Measurements from ENCODE around the gene SULT6B1. TPM values are rescaled to one million over a fixed set of nuclear protein-coding genes. Genes with fewer than 3 reads are reported as not detected.

SULT6B1 gene
- polyA plus RNA-seq, 6 donors from 2014 or later = not detected

GRCh38 chr2:37156071-37156856, 32.2 kb downstream of the SULT6B1 start:
- peak overlapping the region; percentile 87 to 98 (median 92) for H3K4me3 Mint-ChIP-seq
- H3K36me3 Mint-ChIP-seq = peaks cover 0 to 17% of the 10 kb centered on the region in 2 donors
- no peak for DNase-seq
- peak; percentile 9 to 15 for ATAC-seq (ENCODE audit: low read depth in 2 of 2)
- no peaks in the 10 kb centered on the region for H3K27me3 Mint-ChIP-seq
- H3K27ac Mint-ChIP-seq = peak overlapping the region; percentile 69 to 97 (median 86)
- H3K9me3 Mint-ChIP-seq = peaks cover 0 to 4% (median 0%) of the 10 kb centered on the region in 7 donors
- peaks cover 34 to 50% (median 35%) of the 10 kb centered on the region in 3 donors for H3K4me1 Mint-ChIP-seq

GRCh38 chr2:37154785-37155184, 33.7 kb downstream of the SULT6B1 start:
- H3K4me1 Mint-ChIP-seq = peaks cover 37 to 52% (median 37%) of the 10 kb centered on the region in 3 donors
- peaks cover 0 to 17% of the 10 kb centered on the region in 2 donors for H3K36me3 Mint-ChIP-seq
- peak overlapping the region; percentile 87 to 98 (median 92) for H3K4me3 Mint-ChIP-seq
- H3K27me3 Mint-ChIP-seq = no peaks in the 10 kb centered on the region
- peak; percentile 38 to 41 for ATAC-seq (ENCODE audit: low read depth in 2 of 2)
- peak overlapping the region in 4 of 6 donors; percentile 79 to 92 (median 85) for H3K27ac Mint-ChIP-seq
- H3K9me3 Mint-ChIP-seq = peaks cover 0 to 4% (median 0%) of the 10 kb centered on the region in 7 donors
- DNase-seq = peak; percentile 31

GRCh38 chr2:37153224-37153623, 35.2 kb downstream of the SULT6B1 start:
- Mint-ChIP-seq H3K4me3 (no peak overlapping the region), H3K27ac (peak overlapping the region in 1 of 6 donors; percentile 21), H3K4me1 (peaks cover 40 to 49% (median 47%) of the 10 kb centered on the region in 3 donors), H3K27me3 (no peaks in the 10 kb centered on the region), H3K9me3 (peaks cover 0 to 4% (median 0%) of the 10 kb centered on the region in 7 donors), H3K36me3 (peaks cover 5 to 17% of the 10 kb centered on the region in 2 donors)
- no peak for ATAC-seq (ENCODE audit: low read depth in 2 of 2)
- no peak for DNase-seq

GRCh38 chr2:37149626-37150322, 38.7 kb downstream of the SULT6B1 start:
- ATAC-seq (ENCODE audit: low read depth in 2 of 2) = peak; percentile 32 to 46
- Mint-ChIP-seq H3K27ac (peak overlapping the region in 4 of 6 donors; percentile 5 to 45 (median 8)), H3K4me1 (peaks cover 23 to 28% (median 26%) of the 10 kb centered on the region in 3 donors)

GRCh38 chr2:37148325-37148724, 40.1 kb downstream of the SULT6B1 start:
- Mint-ChIP-seq H3K27ac (no peak overlapping the region), H3K9me3 (peaks cover 0 to 4% (median 0%) of the 10 kb centered on the region in 7 donors), H3K4me3 (no peak overlapping the region), H3K36me3 (peaks cover 12 to 24% of the 10 kb centered on the region in 2 donors), H3K27me3 (no peaks in the 10 kb centered on the region), H3K4me1 (peaks cover 18 to 22% (median 18%) of the 10 kb centered on the region in 3 donors)
- DNase-seq (no peak), ATAC-seq (ENCODE audit: low read depth in 2 of 2) (no peak)

More at GRCh38 chr2:37149626-37150322, 38.7 kb downstream of the SULT6B1 start:
- peaks cover 0 to 4% (median 0%) of the 10 kb centered on the region in 7 donors for H3K9me3 Mint-ChIP-seq
- no peaks in the 10 kb centered on the region for H3K27me3 Mint-ChIP-seq
- peaks cover 10 to 27% of the 10 kb centered on the region in 2 donors for H3K36me3 Mint-ChIP-seq
- peak overlapping the region in 1 of 8 donors; percentile 39 for H3K4me3 Mint-ChIP-seq
- DNase-seq = no peak

GRCh38 chr2:37146062-37146461, 42.4 kb downstream of the SULT6B1 start:
- Mint-ChIP-seq H3K27me3 (no peaks in the 10 kb centered on the region), H3K9me3 (no peaks in the 10 kb centered on the region), H3K4me1 (peaks cover 5 to 12% (median 10%) of the 10 kb centered on the region in 3 donors), H3K27ac (peak overlapping the region in 1 of 6 donors; percentile 12), H3K36me3 (peaks cover 16 to 23% of the 10 kb centered on the region in 2 donors), H3K4me3 (no peak overlapping the region)
- ATAC-seq (ENCODE audit: low read depth in 2 of 2) (no peak), DNase-seq (no peak)

GRCh38 chr2:37143974-37144373, 44.5 kb downstream of the SULT6B1 start:
- no peak for DNase-seq
- Mint-ChIP-seq H3K9me3 (no peaks in the 10 kb centered on the region), H3K27me3 (no peaks in the 10 kb centered on the region), H3K27ac (no peak overlapping the region), H3K36me3 (peaks cover 27 to 31% of the 10 kb centered on the region in 2 donors), H3K4me3 (no peak overlapping the region), H3K4me1 (peaks cover 4 to 5% (median 5%) of the 10 kb centered on the region in 3 donors)
- ATAC-seq (ENCODE audit: low read depth in 2 of 2) = no peak

GRCh38 chr2:37142546-37142945, 45.9 kb downstream of the SULT6B1 start:
- peaks cover 0 to 5% (median 4%) of the 10 kb centered on the region in 3 donors for H3K4me1 Mint-ChIP-seq
- ATAC-seq (ENCODE audit: low read depth in 2 of 2) (no peak), DNase-seq (no peak)
- H3K9me3 Mint-ChIP-seq = no peaks in the 10 kb centered on the region
- H3K4me3 Mint-ChIP-seq = no peak overlapping the region
- no peaks in the 10 kb centered on the region for H3K27me3 Mint-ChIP-seq
- peaks cover 25 to 31% of the 10 kb centered on the region in 2 donors for H3K36me3 Mint-ChIP-seq
- H3K27ac Mint-ChIP-seq = no peak overlapping the region

GRCh38 chr2:37132914-37133313, 55.6 kb downstream of the SULT6B1 start:
- no peak overlapping the region for H3K27ac Mint-ChIP-seq
- peaks cover 0 to 11% (median 0%) of the 10 kb centered on the region in 3 donors for H3K4me1 Mint-ChIP-seq
- H3K36me3 Mint-ChIP-seq = peaks cover 29 to 51% of the 10 kb centered on the region in 2 donors
- ATAC-seq (ENCODE audit: low read depth in 2 of 2) (no peak), DNase-seq (no peak)
- no peaks in the 10 kb centered on the region for H3K27me3 Mint-ChIP-seq
- no peak overlapping the region for H3K4me3 Mint-ChIP-seq
- peaks cover 0 to 3% (median 0%) of the 10 kb centered on the region in 7 donors for H3K9me3 Mint-ChIP-seq

- Mint-ChIP-seq H3K27ac (no peak overlapping the region), H3K27me3 (no peaks in the 10 kb centered on the region), H3K4me1 (peaks cover 0 to 6% (median 3%) of the 10 kb centered on the region in 3 donors), H3K36me3 (peaks cover 38 to 39% of the 10 kb centered on the region in 2 donors), H3K9me3 (peaks cover 0 to 2% (median 0%) of the 10 kb centered on the region in 7 donors), H3K4me3 (peak overlapping the region in 1 of 8 donors; percentile 14)
- DNase-seq = no peak
- no peak for ATAC-seq (ENCODE audit: low read depth in 2 of 2)
These were observed 63.1 kb downstream of the SULT6B1 start for GRCh38 chr2:37125416-37125815.

GRCh38 chr2:37119157-37119556, 69.3 kb downstream of the SULT6B1 start:
- Mint-ChIP-seq H3K27me3 (no peaks in the 10 kb centered on the region), H3K27ac (peak overlapping the region in 2 of 6 donors; percentile 15 to 42), H3K36me3 (peaks cover 24 to 28% of the 10 kb centered on the region in 2 donors), H3K4me1 (no peaks in the 10 kb centered on the region), H3K4me3 (no peak overlapping the region), H3K9me3 (peaks cover 0 to 2% (median 0%) of the 10 kb centered on the region in 7 donors)
- DNase-seq = no peak
- no peak for ATAC-seq (ENCODE audit: low read depth in 2 of 2)
